T-helper 17 cell (primary cell): ENCODE results near the gene F12. TPM values are rescaled to one million over a fixed set of nuclear protein-coding genes. Genes with fewer than 3 reads are reported as not detected.

Experiments
- ATAC-seq: fragments of 150-1000 bp; cut with Tn5 transposase; 2 replicates; pipeline ENCODE4 v1.10.0; 2021; ENCODE audit warnings: mild to moderate bottlenecking, moderate library complexity
- DNase-seq, 3 donors: peaks; one replicate each; pipeline versions ENCODE4 v3.0.0 to v3.0.0-alpha.2; 2020 to 2021
- H3K9me3 ChIP-seq: one replicate; pipeline ENCODE4 v1.7.0; 2013; ENCODE audit warnings: low read length, mild to moderate bottlenecking; ENCODE audit not compliant: control insufficient read depth, poor library complexity, severe bottlenecking
- H3K27ac Mint-ChIP-seq: one replicate; pipeline ENCODE4 v1.8.0; 2022; ENCODE audit warnings: mild to moderate bottlenecking, moderate library complexity, mixed read lengths
- H3K27me3 Mint-ChIP-seq: one replicate; pipeline ENCODE4 v1.8.0; 2022; ENCODE audit warnings: mixed read lengths
- H3K36me3 Mint-ChIP-seq: one replicate; pipeline ENCODE4 v1.8.0; 2022; ENCODE audit warnings: low read depth, mixed read lengths
- H3K4me1 Mint-ChIP-seq: one replicate; pipeline ENCODE4 v1.8.0; 2022; ENCODE audit warnings: mild to moderate bottlenecking, mixed read lengths
- H3K4me3 Mint-ChIP-seq: one replicate; pipeline ENCODE4 v1.8.0; 2022; ENCODE audit warnings: mild to moderate bottlenecking, moderate library complexity, mixed read lengths
- total RNA-seq, 4 donors: library from RNA in 2 of 4; stranded (reverse) in 2 of 4; gene quantifications; one replicate each; pipeline ENCODE4 v1.2.3 and lab custom pipeline; 2022 to 2026

F12 gene
- total RNA-seq, 2 donors from 2014 or later: 0.62 to 1.1 TPM

- no peak overlapping the region for H3K4me3 Mint-ChIP-seq
- DNase-seq: no peak
- ATAC-seq: no peak
- H3K27ac Mint-ChIP-seq: peak overlapping the region; percentile 99
- peaks cover 6% of the 10 kb centered on the region for H3K36me3 Mint-ChIP-seq
- no peaks in the 10 kb centered on the region for H3K9me3 ChIP-seq
- H3K27me3 Mint-ChIP-seq: no peaks in the 10 kb centered on the region
- peaks cover 52% of the 10 kb centered on the region for H3K4me1 Mint-ChIP-seq
Observed at GRCh38 chr5:177442066-177442826, 32.9 kb upstream of the F12 start.

- DNase-seq (no peak), ATAC-seq (no peak)
- Mint-ChIP-seq H3K27me3 (no peaks in the 10 kb centered on the region), H3K27ac (peak overlapping the region; percentile 99), H3K4me3 (no peak overlapping the region), H3K36me3 (peaks cover 8% of the 10 kb centered on the region), H3K4me1 (peaks cover 57% of the 10 kb centered on the region)
- H3K9me3 ChIP-seq: no peaks in the 10 kb centered on the region
Observed at GRCh38 chr5:177440990-177441780, 31.8 kb upstream of the F12 start.

GRCh38 chr5:177440211-177440989 lies 31.0 kb upstream of the F12 start:
- peak overlapping the region; percentile 99 for H3K27ac Mint-ChIP-seq
- H3K36me3 Mint-ChIP-seq: peaks cover 8% of the 10 kb centered on the region
- peak overlapping the region; percentile 75 for H3K4me3 Mint-ChIP-seq
- ATAC-seq: peak; percentile 86
- peak; percentile 59 to 76 (median 68) for DNase-seq
- no peaks in the 10 kb centered on the region for H3K9me3 ChIP-seq
- H3K27me3 Mint-ChIP-seq: no peaks in the 10 kb centered on the region
- H3K4me1 Mint-ChIP-seq: peaks cover 49% of the 10 kb centered on the region

- Mint-ChIP-seq H3K36me3 (peaks cover 8% of the 10 kb centered on the region), H3K27me3 (no peaks in the 10 kb centered on the region), H3K27ac (peak overlapping the region; percentile 99), H3K4me1 (peaks cover 46% of the 10 kb centered on the region), H3K4me3 (peak overlapping the region; percentile 75)
- H3K9me3 ChIP-seq: no peaks in the 10 kb centered on the region
- ATAC-seq: peak; percentile 0
- DNase-seq: no peak
Observed at GRCh38 chr5:177439518-177440053, 30.2 kb upstream of the F12 start.

GRCh38 chr5:177438468-177438867 lies 29.1 kb upstream of the F12 start:
- Mint-ChIP-seq H3K27ac (peak overlapping the region; percentile 99), H3K36me3 (peaks cover 8% of the 10 kb centered on the region), H3K27me3 (no peaks in the 10 kb centered on the region), H3K4me1 (peaks cover 50% of the 10 kb centered on the region), H3K4me3 (no peak overlapping the region)
- no peak for DNase-seq
- ATAC-seq: no peak
- no peaks in the 10 kb centered on the region for H3K9me3 ChIP-seq

GRCh38 chr5:177437623-177438022 lies 28.3 kb upstream of the F12 start:
- no peaks in the 10 kb centered on the region for H3K27me3 Mint-ChIP-seq
- no peak for ATAC-seq
- H3K9me3 ChIP-seq: no peaks in the 10 kb centered on the region
- no peak for DNase-seq
- H3K4me3 Mint-ChIP-seq: no peak overlapping the region
- peaks cover 53% of the 10 kb centered on the region for H3K4me1 Mint-ChIP-seq
- peak overlapping the region; percentile 99 for H3K27ac Mint-ChIP-seq
- peaks cover 10% of the 10 kb centered on the region for H3K36me3 Mint-ChIP-seq

GRCh38 chr5:177435847-177436536 lies 26.6 kb upstream of the F12 start:
- H3K4me3 Mint-ChIP-seq: no peak overlapping the region
- H3K4me1 Mint-ChIP-seq: peaks cover 58% of the 10 kb centered on the region
- ATAC-seq: no peak
- peak overlapping the region; percentile 99 for H3K27ac Mint-ChIP-seq
- DNase-seq: no peak
- H3K9me3 ChIP-seq: no peaks in the 10 kb centered on the region
- H3K27me3 Mint-ChIP-seq: no peaks in the 10 kb centered on the region
- H3K36me3 Mint-ChIP-seq: peaks cover 7% of the 10 kb centered on the region

- peak overlapping the region; percentile 80 for H3K4me3 Mint-ChIP-seq
- H3K9me3 ChIP-seq: no peaks in the 10 kb centered on the region
- ATAC-seq (no peak), DNase-seq (no peak)
- H3K4me1 Mint-ChIP-seq: peaks cover 61% of the 10 kb centered on the region
- peak overlapping the region; percentile 98 for H3K27ac Mint-ChIP-seq
- H3K27me3 Mint-ChIP-seq: no peaks in the 10 kb centered on the region
- peaks cover 7% of the 10 kb centered on the region for H3K36me3 Mint-ChIP-seq
Observed at GRCh38 chr5:177434942-177435738, 25.8 kb upstream of the F12 start.

- H3K36me3 Mint-ChIP-seq: peaks cover 5% of the 10 kb centered on the region
- no peaks in the 10 kb centered on the region for H3K27me3 Mint-ChIP-seq
- H3K9me3 ChIP-seq: no peaks in the 10 kb centered on the region
- peak overlapping the region; percentile 80 for H3K4me3 Mint-ChIP-seq
- H3K4me1 Mint-ChIP-seq: peaks cover 57% of the 10 kb centered on the region
- peak overlapping the region; percentile 98 for H3K27ac Mint-ChIP-seq
- ATAC-seq (peak; percentile 50), DNase-seq (peak in 2 of 3 donors; percentile 23 to 46)
Observed at GRCh38 chr5:177434437-177434836, 25.1 kb upstream of the F12 start.

- Mint-ChIP-seq H3K27ac (peak overlapping the region; percentile 98), H3K36me3 (peaks cover 7% of the 10 kb centered on the region), H3K4me1 (peaks cover 62% of the 10 kb centered on the region), H3K4me3 (peak overlapping the region; percentile 80), H3K27me3 (no peaks in the 10 kb centered on the region)
- no peak for DNase-seq
- H3K9me3 ChIP-seq: no peaks in the 10 kb centered on the region
- no peak for ATAC-seq
Observed at GRCh38 chr5:177433658-177434217, 24.4 kb upstream of the F12 start.

GRCh38 chr5:177432839-177433657 lies 23.7 kb upstream of the F12 start:
- peak overlapping the region; percentile 77 for H3K4me3 Mint-ChIP-seq
- no peaks in the 10 kb centered on the region for H3K27me3 Mint-ChIP-seq
- no peak for ATAC-seq
- peaks cover 7% of the 10 kb centered on the region for H3K36me3 Mint-ChIP-seq
- peak overlapping the region; percentile 98 for H3K27ac Mint-ChIP-seq
- H3K9me3 ChIP-seq: no peaks in the 10 kb centered on the region
- H3K4me1 Mint-ChIP-seq: peaks cover 62% of the 10 kb centered on the region
- DNase-seq: no peak
